BLaER1 (cell line): Measurements from ENCODE around the gene SLC22A17.

Experiments used
- H3K27ac ChIP-seq: shearing (Covaris generic); formaldehyde crosslinking; 2 replicates; pipeline ENCODE4 v1.8.1; 2022
- H3K27me3 ChIP-seq: shearing (Covaris generic); formaldehyde crosslinking; 2 replicates; pipeline ENCODE4 v1.8.1; 2022
- H3K36me3 ChIP-seq: shearing (Covaris generic); formaldehyde crosslinking; 2 replicates; pipeline ENCODE4 v1.8.1; 2022
- H3K4me1 ChIP-seq: shearing (Covaris generic); formaldehyde crosslinking; 2 replicates; pipeline ENCODE4 v1.8.1; 2022
- H3K4me2 ChIP-seq: shearing (Covaris generic); formaldehyde crosslinking; 2 replicates; pipeline ENCODE4 v1.8.1; 2022
- H3K4me3 ChIP-seq: shearing (Covaris generic); formaldehyde crosslinking; 2 replicates; pipeline ENCODE4 v1.8.1; 2022
- H3K9ac ChIP-seq: shearing (Covaris generic); formaldehyde crosslinking; 2 replicates; pipeline ENCODE4 v1.8.1; 2022
- H3K9me3 ChIP-seq: shearing (Covaris generic); formaldehyde crosslinking; 2 replicates; pipeline ENCODE4 v1.8.1; 2022
- H4K20me1 ChIP-seq: shearing (Covaris generic); formaldehyde crosslinking; 2 replicates; pipeline ENCODE4 v1.8.1; 2022
- Cebpa-rat ChIP-seq: shearing (Covaris generic); IDR thresholded peaks from 2 replicates; pipeline ENCODE4 v1.8.1; 2022

The SLC22A17 gene

GRCh38 chr14:23300687-23301223 is 51.9 kb downstream of the SLC22A17 start:
- Histone ChIP-seq H3K9ac (peak overlapping the region; percentile 91), H3K4me2 (peak overlapping the region; percentile 95), H3K9me3 (no peaks in the 10 kb centered on the region), H3K27ac (peak overlapping the region; percentile 84), H3K27me3 (no peaks in the 10 kb centered on the region), H3K4me3 (peak overlapping the region; percentile 85), H3K4me1 (peaks cover 48% of the 10 kb centered on the region), H4K20me1 (no peaks in the 10 kb centered on the region), H3K36me3 (peaks cover 31% of the 10 kb centered on the region)
- no peak for TF ChIP-seq Cebpa-rat

GRCh38 chr14:23299986-23300686 is 52.6 kb downstream of the SLC22A17 start:
- peak overlapping the region; percentile 95 for H3K4me2 ChIP-seq
- peak overlapping the region; percentile 85 for H3K4me3 ChIP-seq
- no peaks in the 10 kb centered on the region for H3K9me3 ChIP-seq
- peaks cover 31% of the 10 kb centered on the region for H3K36me3 ChIP-seq
- no peak for TF ChIP-seq Cebpa-rat
- peaks cover 42% of the 10 kb centered on the region for H3K4me1 ChIP-seq
- no peaks in the 10 kb centered on the region for H3K27me3 ChIP-seq
- peak overlapping the region; percentile 91 for H3K9ac ChIP-seq
- no peaks in the 10 kb centered on the region for H4K20me1 ChIP-seq
- peak overlapping the region; percentile 84 for H3K27ac ChIP-seq

- Histone ChIP-seq H3K27ac (no peak overlapping the region), H3K4me1 (peaks cover 42% of the 10 kb centered on the region), H3K9me3 (no peaks in the 10 kb centered on the region), H3K4me2 (peak overlapping the region; percentile 95), H3K4me3 (0 out of 2 replicates have a peak overlapping the region, but pooled peaks have one; percentile 85), H3K9ac (peak overlapping the region; percentile 91), H3K36me3 (peaks cover 31% of the 10 kb centered on the region), H4K20me1 (no peaks in the 10 kb centered on the region), H3K27me3 (no peaks in the 10 kb centered on the region)
- TF ChIP-seq Cebpa-rat = no peak
Measured at GRCh38 chr14:23299211-23299957, 53.3 kb downstream of the SLC22A17 start.

- Histone ChIP-seq H3K9ac (0 out of 2 replicates have a peak overlapping the region, but pooled peaks have one; percentile 7), H3K27me3 (no peaks in the 10 kb centered on the region), H3K36me3 (peaks cover 31% of the 10 kb centered on the region), H3K4me2 (no peak overlapping the region), H3K27ac (no peak overlapping the region), H3K4me3 (no peak overlapping the region), H3K9me3 (no peaks in the 10 kb centered on the region), H4K20me1 (no peaks in the 10 kb centered on the region), H3K4me1 (peaks cover 34% of the 10 kb centered on the region)
- TF ChIP-seq Cebpa-rat = no peak
Measured at GRCh38 chr14:23297611-23298277, 54.9 kb downstream of the SLC22A17 start.

GRCh38 chr14:23297096-23297495 is 55.6 kb downstream of the SLC22A17 start:
- H3K9me3 ChIP-seq = no peaks in the 10 kb centered on the region
- H3K36me3 ChIP-seq = peaks cover 31% of the 10 kb centered on the region
- H3K27me3 ChIP-seq = no peaks in the 10 kb centered on the region
- no peaks in the 10 kb centered on the region for H4K20me1 ChIP-seq
- no peak overlapping the region for H3K4me3 ChIP-seq
- no peak overlapping the region for H3K27ac ChIP-seq
- no peak overlapping the region for H3K4me2 ChIP-seq
- H3K4me1 ChIP-seq = peaks cover 33% of the 10 kb centered on the region
- H3K9ac ChIP-seq = peak overlapping the region; percentile 5; the same call in 1 of the 2 replicates
- no peak for TF ChIP-seq Cebpa-rat
